Erythroblast (primary cell): ENCODE measurements around the gene CCN2.

Experiments used
- DNase-seq, 2 experiments: peaks; one replicate each; lab custom pipeline; 2025; lab: John Stamatoyannopoulos, UW
- GATA1 ChIP-seq: IDR thresholded peaks from 2 replicates; pipeline ENCODE4 v1.6.1; 2011; ENCODE audit warnings: low read depth, mild to moderate bottlenecking, control low read depth, low read length, moderate library complexity
- POLR2A ChIP-seq: IDR thresholded peaks from 2 replicates; pipeline ENCODE4 v1.6.1; 2011; ENCODE audit warnings: mild to moderate bottlenecking, low read length

CCN2 gene, protein sequence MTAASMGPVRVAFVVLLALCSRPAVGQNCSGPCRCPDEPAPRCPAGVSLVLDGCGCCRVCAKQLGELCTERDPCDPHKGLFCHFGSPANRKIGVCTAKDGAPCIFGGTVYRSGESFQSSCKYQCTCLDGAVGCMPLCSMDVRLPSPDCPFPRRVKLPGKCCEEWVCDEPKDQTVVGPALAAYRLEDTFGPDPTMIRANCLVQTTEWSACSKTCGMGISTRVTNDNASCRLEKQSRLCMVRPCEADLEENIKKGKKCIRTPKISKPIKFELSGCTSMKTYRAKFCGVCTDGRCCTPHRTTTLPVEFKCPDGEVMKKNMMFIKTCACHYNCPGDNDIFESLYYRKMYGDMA

GRCh38 chr6:131950767-131951575 lies at the start of gene CCN2:
Gene CCN2, minus strand, starts transcription at chr6:131951372. Its CDS starts 200 bp downstream, at chr6:131951172.
- DNase-seq = peak in 1 of 2 experiments; percentile 10
- no peak for TF ChIP-seq GATA1
- no peak for TF ChIP-seq POLR2A

- no peak for TF ChIP-seq GATA1
Observed at GRCh38 chr6:132000296-132000695, 49.1 kb upstream of the CCN2 start.

GRCh38 chr6:131999545-132000146 lies 48.5 kb upstream of the CCN2 start:
- no peak for DNase-seq
- TF ChIP-seq GATA1 = no peak

More at GRCh38 chr6:132000296-132000695, 49.1 kb upstream of the CCN2 start:
- no peak for DNase-seq

DNA sequence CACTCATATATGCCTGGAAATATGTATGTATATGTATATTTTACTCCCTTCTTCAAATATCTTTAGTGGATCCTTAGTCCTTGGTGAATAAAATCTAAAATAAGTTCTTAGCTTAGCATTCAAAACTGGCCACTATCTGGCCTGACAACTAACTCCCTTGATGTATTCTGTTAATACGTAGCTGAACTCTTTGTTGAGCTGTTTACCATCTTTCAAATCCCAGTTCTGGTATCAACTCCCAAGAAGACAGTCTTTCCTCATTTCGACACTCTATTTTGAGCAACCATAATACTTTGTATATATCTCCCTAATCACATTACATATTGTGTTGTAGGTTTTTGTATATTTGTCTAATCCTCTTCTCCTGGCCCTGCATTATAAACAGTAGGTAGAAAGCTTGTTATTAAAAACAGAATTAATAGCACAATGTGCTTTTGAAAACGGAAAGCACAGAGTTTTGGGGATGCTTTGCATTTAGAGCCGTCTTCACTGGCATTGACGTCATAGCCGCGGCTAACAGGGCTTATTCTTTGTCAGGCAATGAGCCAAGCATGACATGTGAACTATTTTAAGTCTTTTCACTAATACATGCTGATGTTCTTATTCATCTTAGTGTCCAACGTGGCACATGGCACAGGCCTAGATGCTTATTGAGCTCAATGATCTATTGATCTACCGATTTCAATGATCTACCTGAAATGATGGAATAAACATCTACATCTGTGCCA lies 47.2 kb upstream of the CCN2 start:
- no peak for DNase-seq
- TF ChIP-seq GATA1 (no peak), POLR2A (no peak)

DNA sequence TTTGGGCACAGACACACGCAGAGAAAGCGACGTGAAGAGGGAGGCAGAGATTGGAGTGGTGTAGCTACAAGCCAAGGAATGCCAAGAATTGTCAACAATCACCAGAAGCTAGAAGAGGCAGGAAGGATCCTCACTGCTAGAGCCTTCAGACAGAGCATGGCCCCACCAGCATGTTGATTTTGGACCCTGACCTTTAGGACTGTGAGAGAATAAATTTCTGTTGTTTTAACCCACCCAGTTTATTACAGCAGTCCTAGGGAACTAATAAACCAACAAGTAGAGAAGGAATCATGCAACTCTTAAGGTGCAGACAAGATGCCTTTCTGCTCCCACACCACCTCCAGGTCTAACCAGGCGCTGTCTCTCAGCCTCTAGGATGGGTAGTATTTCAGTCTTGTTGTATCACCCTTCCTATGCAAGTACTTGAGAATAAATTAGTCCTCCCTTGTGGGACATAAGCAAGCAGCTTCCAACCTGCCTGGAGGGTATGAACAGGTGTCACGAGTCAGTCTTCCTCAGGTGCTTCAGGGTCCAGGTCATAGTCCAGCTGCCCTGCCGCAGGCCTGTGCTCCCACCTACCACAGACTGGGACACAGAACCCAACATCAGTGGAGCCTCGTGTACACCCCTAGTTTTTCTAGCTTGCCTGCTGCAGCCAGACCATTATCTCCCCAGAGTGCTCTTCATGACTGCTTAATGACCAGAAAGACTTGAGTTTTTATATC lies 46.4 kb upstream of the CCN2 start:
- TF ChIP-seq POLR2A (no peak), GATA1 (no peak)
- no peak for DNase-seq

DNA sequence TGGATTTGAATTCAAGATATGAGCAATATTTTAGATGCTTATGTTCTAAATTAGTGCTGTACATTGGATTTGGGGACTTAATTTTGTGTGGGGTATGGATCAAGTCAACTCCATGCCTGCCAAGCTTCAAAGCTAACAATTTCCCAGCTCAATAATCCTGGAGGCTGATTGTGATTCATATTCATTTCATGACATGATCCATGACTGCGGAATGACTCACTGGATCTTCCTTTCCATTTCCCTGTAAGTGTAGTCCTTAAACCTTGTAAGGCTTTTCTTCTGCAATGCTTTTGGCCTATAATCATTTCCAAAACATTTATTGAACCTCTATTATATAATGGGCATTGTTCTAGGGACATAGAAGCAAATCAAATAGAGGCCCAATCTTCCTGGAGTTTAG lies 44.7 kb upstream of the CCN2 start:
- TF ChIP-seq POLR2A = no peak
- no peak for TF ChIP-seq GATA1
- no peak for DNase-seq

DNA sequence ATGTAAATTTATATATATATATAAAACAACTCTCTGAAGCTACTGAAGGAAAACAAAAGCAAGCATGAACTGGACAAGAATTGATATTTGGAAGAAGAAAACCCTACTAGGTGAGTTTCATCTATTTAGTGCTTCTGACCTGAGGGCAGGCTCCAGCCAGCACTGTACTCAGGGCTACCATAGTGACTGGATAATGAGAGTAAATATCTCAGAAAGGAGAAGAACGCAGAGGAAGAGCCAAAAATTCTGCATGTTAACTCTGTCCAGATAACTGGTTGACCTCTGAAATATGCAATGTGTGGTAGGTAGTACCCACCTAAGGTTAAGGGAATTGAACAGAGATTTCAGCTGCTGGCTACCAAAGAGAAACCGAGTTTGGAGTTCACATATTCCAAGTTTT lies 41.4 kb upstream of the CCN2 start:
- DNase-seq = no peak
- no peak for TF ChIP-seq GATA1
- TF ChIP-seq POLR2A = no peak

- TF ChIP-seq POLR2A = no peak
- TF ChIP-seq GATA1 = no peak
- DNase-seq = no peak
Observed at GRCh38 chr6:131989036-131989435, 37.9 kb upstream of the CCN2 start.

DNA sequence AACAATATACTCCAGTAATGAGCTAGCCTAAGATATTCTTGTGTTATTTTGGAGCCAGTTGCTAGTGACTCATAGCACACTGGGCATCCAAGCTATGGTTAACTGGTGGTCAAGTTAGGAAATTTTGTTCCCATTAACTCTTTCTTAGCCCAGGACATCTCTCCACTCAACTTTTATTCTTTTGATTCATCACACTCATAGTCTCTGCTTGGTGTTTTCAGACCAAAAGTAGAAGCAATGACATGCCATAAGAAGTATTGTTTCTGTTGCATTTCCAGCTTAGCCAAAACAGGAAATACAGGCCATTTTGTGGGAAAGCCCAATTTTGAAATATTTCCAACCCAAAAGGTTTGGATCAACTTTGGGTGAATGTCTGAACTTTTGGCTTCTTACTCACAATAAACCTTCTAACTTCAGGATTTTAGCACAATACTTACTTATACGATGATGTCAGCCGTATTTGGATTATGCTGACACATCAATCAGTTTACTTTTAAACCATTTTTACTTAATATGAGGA lies 31.6 kb upstream of the CCN2 start:
- DNase-seq = no peak
- TF ChIP-seq POLR2A = no peak
- TF ChIP-seq GATA1 = no peak

GRCh38 chr6:131981624-131981978 lies 30.4 kb upstream of the CCN2 start:
- DNase-seq = no peak
- TF ChIP-seq POLR2A (no peak), GATA1 (no peak)

GRCh38 chr6:131980791-131981623 lies 29.8 kb upstream of the CCN2 start:
- TF ChIP-seq POLR2A = no peak
- TF ChIP-seq GATA1 = no peak
- no peak for DNase-seq

DNA sequence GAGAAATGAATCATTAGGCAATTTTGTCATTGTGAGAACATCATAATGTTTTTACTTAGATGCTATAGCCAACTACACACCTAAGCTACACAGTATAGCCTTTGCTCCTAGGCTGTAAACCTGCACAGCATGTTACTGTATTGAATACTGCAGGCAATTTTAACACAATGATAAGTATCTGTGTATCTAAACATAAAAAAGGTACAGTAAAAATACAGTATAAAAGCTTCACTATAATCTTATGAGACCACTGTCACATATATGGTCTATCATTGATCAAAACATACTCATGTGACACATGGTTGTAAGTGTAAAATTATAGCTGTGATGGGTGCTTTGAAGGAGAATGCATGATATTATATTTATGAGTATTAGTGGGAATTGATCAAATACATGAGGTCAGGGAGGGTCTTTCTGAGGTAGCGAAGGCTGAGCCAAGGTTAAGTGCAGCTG lies 29.2 kb upstream of the CCN2 start:
- no peak for DNase-seq
- TF ChIP-seq POLR2A = no peak
- no peak for TF ChIP-seq GATA1
